ENCODE measurements around the gene HSP90AB1.

HSP90AB1 gene

DNA sequence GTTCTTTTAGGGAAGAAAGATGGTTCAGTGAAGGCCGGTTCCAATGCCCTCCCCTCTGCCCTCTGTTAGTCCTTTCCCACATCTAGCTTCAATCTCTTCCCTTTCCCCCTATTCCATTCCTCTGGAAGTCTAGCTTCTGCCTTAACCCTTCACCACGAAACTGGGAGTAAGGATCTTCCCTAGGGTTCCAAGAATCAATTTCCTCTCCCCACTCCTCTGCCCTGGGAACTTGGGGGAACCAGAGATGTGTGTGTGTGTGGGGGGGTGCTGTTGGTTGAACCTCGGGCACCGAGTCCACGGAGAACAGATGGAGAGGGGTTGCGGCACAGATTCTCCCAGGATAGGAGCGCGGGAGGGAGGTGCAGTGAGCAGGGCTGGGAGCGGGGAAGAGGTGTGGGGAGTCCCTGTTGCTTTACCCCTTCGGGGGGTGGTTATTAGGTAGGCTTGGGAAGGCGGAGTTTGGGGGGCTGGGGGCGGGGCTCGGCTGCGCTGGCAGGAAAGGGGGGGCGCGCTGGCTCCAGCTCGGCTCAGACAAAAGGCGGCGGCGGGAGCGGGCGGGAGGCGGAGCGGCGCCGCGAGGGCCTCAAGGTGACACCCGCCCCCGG, 23.1 kb downstream of the HSP90AB1 start, which contains the start of gene TMEM151B:
TSS of gene TMEM151B (plus strand) at position 530 of the 605 bp plus-strand sequence. CDS start 293 bp downstream, outside the sequence.
- DNase-seq, result no peak

DNA sequence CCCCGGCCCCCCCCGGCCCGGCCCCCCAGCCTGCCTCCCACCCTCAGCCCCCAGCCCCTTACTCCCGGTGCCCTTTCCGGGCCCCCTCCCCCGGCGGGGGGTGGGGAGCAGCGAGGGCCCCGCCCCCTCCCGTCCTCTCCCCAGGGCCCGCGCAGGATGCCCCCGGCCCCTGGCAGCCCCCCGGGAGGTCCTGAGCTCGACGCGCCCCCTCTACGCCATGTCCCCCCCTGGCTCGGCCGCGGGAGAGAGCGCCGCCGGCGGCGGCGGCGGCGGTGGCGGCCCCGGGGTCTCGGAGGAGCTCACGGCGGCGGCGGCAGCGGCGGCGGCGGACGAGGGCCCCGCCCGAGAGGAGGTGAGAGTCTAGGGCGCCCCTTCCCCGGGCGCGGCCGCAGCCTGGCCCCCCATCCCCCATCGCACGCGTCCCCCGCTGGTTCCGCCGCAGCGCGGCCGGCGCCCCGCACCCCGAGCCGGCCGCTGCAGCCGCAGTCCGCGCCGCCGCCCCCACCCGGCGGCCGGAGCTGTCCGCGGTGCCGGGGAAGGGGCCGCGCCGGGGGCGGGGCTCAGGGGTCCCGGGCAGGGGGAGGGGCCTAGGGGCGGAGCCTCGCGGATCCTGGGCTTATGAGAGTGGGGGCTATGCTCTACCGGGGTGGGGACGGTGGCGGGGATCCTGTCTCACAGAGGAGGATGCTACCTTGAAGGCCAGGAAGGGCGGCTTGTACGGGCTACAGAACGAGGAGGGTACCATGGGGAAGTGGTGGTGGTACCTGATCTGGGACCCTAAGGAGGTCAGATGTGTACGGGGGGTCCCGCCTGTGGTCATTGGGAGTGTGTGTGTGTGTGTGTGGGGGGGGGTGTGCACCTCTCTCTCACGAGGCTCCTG, 23.9 kb downstream of the HSP90AB1 start:
- no peak for DNase-seq

DNA sequence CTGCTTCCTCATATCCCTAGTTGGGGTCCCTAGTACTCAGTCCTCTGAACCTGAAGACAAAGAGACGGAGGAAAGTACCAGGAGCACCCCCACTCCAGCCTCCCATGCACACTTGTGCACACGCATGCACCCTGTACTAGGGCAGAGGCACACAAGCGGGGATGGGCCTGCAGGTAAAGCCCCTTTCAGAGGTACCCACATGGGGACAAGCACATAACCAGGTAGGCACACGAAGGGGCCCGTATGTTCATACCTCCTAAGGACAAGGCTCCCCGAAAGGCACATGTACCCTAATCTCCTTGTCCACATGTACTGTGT, 24.5 kb downstream of the HSP90AB1 start:
- no peak for DNase-seq

DNA sequence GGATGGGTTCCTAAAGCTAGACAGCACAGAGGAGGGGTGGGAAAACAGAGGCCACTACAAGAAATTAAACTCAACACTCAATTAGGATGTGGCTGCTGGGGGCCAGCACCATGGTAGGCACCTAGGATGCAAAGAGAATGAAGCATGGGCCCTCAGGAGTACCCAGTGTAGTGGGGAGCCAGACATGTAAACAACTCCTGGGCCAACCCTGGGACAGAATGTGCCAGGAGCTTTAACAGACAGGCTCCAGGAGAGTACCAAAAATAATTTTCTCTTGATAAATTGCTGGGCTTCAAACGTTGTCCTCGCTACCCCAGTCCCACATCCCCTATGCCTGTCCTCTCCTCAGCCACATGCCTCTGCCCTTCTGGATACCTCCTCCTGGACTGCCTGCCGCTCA, 25.0 kb downstream of the HSP90AB1 start:
- no peak for DNase-seq

DNA sequence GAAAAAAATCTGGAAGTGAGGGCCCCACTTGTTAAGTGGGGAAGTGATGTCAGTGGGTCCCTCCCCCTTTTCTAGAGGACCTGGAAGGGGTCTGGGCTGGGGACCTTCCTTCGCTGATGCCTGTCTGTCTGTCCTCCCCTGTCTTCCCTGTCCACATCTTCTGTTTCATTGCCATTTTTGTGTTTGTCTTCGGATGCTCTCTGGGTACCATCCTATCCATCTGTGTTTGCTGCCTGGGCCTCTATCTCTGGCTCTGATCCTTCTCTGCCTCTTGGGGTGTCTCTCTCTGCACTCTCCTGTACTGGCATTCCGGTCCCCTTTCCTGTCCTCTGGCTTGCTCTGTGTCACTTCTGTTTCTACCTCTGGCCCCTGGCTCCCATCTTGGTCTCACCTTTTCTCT, 25.6 kb downstream of the HSP90AB1 start:
- DNase-seq, result no peak

DNA sequence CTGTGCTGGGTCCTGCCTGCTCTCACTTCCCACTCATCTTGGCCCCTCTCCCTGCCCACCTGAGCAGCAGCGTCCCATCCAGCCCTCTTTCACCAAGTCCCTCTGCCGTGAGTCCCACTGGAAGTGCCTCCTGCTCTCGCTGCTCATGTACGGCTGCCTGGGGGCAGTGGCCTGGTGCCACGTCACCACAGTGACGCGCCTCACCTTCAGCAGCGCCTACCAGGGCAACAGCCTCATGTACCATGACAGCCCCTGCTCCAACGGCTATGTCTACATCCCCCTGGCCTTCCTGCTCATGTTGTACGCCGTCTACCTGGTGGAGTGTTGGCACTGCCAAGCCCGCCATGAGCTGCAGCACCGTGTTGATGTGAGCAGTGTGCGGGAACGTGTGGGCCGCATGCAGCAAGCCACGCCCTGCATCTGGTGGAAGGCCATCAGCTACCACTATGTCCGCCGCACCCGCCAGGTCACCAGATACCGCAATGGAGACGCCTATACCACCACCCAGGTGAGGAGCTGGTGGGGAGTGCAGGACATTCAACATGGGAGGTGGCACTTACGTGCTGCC, 26.2 kb downstream of the HSP90AB1 start:
- no peak for DNase-seq

DNA sequence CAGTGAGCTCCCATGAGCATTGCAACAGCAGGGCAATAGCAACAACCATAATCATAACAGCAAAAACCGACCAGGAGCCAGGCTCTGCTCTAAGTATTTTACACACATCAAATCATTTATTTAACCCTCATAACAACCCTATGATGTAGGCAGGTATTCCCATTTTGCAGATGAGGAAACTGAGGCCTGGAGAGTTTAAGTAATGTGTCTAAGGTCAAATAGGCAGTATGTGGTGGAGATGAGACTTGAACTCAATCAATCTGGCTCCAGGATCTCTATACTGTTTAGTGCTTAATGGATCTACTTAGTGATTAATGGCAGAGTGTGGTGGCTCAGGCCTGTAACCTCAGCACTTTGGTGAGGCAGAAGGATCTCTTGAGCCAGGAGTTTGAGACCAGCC, 26.7 kb downstream of the HSP90AB1 start:
- no peak for DNase-seq

DNA sequence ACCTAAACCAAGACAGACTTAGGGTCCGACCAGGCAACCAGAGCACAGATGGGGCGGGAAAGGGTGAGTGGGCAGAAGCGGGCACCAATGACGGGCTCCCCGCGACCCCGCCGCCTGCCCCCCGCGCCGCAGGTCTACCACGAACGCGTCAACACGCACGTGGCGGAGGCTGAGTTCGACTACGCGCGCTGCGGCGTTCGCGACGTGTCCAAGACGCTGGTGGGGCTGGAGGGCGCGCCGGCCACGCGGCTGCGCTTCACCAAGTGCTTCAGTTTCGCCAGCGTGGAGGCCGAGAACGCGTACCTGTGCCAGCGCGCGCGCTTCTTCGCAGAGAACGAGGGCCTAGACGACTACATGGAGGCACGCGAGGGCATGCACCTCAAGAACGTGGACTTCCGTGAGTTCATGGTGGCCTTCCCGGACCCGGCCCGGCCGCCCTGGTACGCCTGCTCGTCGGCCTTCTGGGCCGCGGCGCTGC, 28.4 kb downstream of the HSP90AB1 start:
- DNase-seq, result no peak

DNA sequence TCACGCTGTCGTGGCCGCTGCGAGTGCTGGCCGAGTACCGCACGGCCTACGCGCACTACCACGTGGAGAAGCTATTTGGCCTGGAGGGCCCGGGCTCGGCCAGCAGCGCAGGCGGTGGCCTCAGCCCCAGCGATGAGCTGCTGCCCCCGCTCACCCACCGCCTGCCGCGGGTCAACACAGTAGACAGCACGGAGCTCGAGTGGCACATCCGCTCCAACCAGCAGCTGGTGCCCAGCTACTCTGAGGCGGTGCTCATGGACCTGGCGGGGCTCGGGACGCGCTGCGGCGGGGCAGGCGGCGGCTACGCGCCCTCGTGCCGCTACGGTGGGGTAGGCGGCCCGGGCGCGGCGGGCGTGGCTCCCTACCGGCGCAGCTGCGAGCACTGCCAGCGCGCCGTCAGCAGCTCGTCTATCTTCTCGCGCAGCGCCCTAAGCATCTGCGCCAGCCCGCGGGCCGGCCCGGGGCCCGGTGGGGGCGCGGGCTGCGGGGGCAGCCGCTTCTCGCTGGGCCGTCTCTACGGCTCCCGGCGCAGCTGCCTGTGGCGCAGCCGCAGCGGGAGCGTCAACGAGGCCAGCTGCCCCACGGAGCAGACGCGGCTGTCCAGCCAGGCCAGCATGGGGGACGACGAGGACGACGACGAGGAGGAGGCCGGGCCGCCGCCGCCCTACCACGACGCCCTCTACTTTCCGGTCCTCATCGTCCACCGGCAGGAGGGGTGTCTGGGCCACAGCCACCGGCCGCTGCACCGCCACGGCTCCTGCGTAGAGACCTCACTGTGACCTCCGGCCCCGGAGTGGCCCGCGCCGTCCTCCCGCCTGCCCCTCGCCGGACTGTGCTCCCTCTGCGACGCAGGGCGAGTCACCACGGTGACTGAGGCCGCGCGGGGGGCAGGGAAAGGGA, 29.1 kb downstream of the HSP90AB1 start:
- DNase-seq, result no peak

DNA sequence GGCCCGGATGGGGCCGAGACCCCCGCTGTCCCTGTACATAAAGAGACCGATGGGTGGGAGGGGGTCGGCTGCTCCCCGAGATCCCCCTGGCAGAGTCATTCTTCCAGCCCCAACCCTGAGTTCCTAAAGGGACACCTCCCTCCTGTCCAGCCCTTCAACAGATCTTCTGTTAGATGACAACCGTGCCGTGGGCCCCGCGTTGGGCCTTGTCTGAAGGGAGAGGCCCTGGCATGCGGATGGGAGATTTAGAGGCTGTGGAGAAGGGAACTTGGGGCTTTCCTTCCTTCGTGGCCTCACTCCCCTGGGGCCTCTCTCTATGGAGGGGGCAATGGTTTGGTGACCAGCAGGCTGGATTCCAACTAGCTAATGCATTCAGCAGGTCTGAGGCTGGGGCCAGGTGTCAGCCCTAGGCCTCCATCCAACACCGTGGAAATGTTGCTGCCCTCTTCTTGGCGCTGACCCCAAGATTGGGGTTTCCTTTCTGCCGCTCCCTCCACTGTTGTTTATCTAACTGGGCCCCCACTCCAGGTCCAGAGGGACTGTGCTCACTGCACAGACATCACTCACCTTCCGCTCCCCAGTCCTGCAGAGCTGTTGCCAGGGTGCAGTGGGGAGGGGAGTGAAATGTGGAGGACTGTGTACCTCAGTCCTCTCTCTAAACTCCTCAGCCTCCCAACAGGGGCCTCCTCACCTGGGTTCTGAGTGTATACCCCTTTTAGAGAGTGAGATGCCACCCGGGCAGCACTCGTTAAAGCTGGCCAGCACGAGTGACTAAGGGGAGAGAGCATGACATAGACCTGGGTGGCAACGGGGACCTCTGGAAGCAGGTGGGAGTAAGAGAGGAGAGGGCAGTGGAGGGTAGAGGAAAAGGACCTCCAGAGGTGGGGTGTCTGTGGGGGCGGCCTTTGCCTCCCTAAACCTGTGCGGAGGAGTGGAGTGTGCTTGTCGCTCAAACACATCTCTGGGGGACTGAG, 30.1 kb downstream of the HSP90AB1 start:
- DNase-seq, result no peak

DNA sequence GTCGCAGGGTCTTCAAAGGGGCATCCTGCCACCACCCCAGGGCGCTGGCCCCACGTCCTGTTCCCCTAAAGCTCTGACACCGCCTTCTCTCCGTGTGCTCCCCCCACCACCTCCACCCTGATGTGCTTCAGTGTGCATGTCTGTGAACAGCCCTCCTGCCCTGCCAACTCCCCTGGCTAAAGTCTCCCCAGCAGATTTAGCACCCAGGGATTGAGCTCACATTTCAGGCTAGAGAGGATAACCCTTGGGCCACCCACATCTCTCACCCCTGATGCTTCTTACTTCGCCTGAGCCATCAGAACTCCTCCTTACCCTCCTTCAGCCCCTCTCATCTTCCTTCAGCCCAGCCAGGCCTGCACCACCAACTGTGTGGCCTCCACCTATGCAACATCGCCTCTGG, 30.9 kb downstream of the HSP90AB1 start:
- no peak for DNase-seq

DNA sequence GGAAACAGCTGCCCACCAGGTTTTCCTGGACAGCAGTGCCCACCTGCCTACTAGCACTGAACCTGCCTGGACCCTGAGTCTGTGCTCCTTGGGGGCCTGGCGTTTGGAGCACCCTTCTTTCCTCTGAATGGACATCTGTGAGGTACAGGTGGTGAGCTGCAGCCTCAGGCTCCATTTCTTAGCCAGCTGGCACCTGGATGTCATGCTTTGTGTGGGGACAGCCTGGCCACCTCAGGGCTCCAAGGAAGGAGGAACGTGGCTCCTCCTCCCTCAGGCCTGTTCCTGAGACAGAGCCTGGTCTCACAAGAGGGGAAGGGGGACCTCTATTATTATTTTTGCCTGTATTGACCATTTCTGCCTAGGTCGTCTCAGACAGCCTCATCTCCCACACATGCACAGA, 31.4 kb downstream of the HSP90AB1 start:
- no peak for DNase-seq

DNA sequence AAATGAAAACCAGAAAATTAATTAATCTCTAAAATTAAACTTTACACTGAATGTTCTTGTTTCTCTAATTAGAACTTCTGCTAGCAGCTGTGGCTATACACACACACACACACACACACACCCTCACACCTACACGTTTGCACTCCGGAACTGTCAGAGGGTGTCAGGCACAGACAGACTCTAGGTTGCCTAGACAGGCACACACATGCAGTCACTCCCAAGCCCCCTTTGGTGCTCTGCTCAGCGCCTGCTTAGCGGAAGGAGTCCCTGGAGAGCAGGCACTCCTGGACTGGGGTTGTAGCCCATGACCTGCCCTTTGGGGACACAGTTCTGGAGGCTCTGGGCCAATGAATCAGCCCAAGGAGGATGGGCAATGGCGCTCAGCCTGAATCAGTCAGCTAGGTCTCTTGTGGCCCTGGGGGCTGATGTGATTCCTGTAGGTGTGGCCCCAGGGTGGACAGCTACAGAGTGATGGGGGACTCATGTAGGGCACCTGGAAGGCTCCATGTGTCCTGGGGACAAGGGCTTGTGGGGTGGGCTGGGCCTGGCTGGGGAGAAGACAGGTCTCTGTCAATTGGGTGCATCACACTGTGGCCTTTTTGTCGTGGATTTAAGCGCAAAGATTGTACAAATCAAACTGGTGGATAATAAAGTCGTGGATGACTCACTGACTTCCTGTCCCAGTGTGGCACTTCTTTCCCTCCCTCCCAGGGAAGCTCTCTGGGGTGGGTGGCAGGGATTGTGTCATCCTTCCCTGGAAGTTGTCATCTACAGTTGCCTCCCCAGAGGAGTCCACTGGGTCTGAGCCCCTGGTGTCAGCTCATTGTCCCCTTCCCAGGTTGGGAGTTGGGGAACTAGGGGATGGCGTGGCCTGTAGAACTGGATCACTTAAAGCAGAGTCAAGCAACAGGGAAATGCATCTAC, 32.1 kb downstream of the HSP90AB1 start:
- no peak for DNase-seq

DNA sequence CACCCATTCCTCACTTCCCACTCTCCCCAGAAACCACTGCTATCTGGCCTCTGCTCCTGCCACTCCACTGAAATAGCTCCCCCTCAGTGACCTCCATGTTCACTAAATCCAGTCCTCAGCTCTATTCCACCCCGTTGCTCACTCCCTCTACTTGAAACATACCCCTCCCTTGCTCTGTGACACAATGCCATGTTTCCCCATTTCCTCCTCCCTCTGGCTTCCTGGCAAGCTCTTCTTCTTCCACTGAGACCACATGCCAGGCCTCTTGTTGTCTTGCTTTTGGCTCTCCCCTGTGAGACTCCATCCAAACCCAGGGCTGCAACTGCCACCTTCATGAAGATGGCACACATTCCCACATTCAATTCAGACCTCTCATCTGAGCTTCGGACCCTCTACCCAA, 37.2 kb downstream of the HSP90AB1 start:
- no peak for DNase-seq

DNA sequence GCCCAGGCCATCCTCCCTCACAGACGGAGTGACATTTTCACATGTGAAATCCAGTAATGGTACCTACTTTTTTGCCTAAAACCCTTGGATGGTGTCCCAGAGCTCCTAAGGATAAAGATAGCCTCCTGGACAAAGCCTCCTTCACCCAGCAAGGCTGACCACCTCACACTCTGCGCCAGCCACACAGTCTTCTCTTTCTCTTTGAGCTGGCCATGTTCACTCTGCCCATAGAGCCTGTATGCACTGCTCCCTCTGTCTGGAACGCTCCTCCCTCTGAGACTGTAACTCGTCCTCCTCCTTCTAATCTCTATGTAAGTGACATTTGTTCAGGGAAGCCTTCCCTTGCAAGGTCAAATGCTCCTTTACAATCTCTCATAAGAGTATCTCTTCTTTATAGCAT, 38.0 kb downstream of the HSP90AB1 start:
- no peak for DNase-seq

DNA sequence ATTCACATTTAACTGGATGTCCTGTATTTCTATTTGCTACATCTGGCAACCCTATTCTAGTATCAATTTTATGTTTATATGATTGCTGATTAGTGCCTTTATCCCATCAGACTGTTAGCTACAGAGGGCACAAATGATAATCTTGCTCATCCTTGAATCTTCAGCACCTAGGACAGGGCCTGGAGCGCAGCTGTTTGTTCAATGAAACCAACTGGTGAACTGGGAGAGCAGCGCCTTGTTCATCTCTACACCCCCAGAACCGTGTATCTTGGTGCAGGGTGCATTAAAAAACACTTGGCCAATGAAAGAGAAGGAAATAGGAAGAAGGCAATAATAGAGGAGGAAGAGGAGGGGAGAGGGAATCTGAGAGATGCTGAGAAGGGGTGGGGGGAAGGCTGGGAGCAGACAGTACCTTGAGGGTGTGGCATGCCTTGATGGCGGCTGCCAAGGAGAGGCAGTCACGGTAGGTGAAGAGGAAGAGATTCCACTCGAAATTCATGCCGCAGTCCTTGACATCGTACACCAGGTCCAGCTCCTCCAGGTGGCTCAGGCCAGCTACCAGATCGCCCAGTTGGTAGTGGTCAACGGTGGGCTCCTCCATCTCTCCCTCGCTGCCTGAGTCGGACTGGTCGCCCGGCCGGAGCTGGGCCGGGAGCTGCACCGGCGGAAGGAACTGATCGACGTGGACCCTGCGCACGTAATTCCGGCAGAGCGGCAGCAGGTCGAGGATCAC, 38.8 kb downstream of the HSP90AB1 start:
- no peak for DNase-seq

DNA sequence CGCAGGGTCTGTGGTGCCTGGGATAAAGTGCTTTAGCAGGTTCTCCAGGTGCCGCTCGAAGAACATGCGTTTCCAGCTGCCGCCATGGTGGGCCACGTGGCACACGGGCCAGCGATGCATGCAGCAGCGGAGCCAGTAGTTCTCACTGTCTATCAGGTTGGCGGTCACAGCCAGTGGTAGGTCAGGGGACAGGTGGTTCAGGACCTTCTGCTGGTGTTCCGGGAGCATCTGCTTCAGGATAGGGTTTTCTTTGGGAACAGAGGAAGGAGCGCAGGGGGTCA, 39.3 kb downstream of the HSP90AB1 start:
- DNase-seq, result no peak

DNA sequence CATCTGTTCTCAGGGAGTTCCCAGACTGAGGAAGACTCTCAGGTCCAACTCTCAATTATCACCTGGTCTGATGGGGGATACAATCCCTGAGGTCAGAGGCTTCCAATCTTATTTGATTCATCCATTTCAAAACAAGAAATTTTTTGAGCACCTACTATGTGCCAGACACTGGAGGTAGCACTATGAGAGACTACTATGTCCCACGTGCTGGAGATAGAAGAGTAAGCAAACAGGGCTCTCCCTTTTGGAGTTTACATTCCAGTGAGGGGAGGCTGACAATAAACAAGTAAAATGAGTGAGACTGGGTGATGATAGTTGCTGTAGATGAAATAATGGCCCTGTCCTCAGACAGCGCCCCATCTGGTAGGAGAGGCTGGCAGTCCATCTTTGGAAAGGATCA, 39.8 kb downstream of the HSP90AB1 start:
- DNase-seq, result no peak

DNA sequence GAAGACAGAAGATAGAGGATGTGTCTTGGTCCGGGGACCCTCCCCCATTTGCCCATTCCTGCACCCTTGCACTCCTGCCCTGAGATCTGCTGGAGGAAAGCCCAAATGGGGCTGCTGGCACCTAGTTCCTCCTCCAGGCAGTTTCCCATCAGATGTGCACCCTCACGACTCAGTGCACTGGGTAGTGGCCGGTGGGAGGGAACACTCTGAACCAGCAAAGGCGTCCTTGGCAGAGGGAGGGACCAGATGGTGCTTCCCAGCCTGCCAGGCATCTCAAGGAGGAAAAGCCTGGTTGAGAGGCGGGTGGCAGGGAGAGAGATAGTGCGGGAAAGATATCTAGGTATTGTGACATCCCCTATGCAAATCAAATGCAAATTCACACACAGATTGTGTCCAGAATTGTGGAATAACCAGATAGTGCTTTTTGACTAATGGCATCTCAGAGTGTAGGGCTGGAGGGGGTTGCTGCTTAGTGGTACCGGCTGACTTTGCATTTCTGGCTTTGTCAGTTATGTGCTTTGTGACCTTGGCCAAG, 42.9 kb downstream of the HSP90AB1 start:
- no peak for DNase-seq

DNA sequence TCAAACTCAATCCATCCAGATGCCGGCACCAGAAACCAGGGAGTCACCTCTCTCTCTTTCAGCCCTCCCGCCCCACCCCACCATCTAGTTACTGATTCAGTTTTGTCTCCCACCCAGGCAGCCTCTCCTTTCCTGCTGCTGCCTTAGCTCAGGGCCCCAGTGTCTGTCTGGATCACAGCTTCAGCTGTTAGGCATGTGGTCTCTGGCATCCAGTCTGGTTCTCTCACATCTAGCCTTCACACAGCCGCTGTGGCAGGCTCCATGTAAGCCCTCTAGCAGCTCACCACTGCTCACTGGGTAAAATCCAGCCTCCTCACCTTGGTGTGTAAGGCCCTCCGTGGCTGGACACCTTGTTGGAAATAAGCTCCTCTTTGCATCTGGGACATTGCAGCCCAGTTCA, 44.9 kb downstream of the HSP90AB1 start:
- DNase-seq, result no peak

All from NCI-H1417 treated with DMSO at 0.1 percent for 48 hours (cell line).